ENCODE results near the gene CISD1. TPM values are rescaled to one million over a fixed set of nuclear protein-coding genes. Genes with fewer than 3 reads are reported as not detected.

CISD1 gene
- total RNA-seq, 2 experiments from 2014 or later, result 1.5 to 2.0 TPM

GRCh38 chr10:58302254-58302653 is 33.3 kb downstream of the CISD1 start:
- H3K9me3 Mint-ChIP-seq, result no peaks in the 10 kb centered on the region
- POLR2A ChIA-PET, result no interaction called here
- CTCF ChIA-PET, result interaction anchor here (1.0 to 3.6 kb wide), 3 partner anchors 11 to 83 kb away, joined by 3 to 32 read pairs (median 7); partner anchors contain the start of gene TFAM

GRCh38 chr10:58304099-58304633 is 35.2 kb downstream of the CISD1 start:
- POLR2A ChIA-PET, result interaction anchor here (1.6 kb wide), 1 partner anchor 82 kb away, joined by 4 read pairs; no protein-coding TSS in a partner anchor

More at GRCh38 chr10:58302254-58302653, 33.3 kb downstream of the CISD1 start:
- H3K4me1 ChIP-seq (ENCODE audit: insufficient read depth, low read length), result no peaks in the 10 kb centered on the region
- H3K36me3 Mint-ChIP-seq (ENCODE audit: low read depth), result no peaks in the 10 kb centered on the region
- H3K9me3 ChIP-seq (ENCODE audit: control insufficient read depth in 1 of 2, insufficient read depth in 1 of 2, low read length in 2 of 2), result no peaks in the 10 kb centered on the region
- no peak overlapping the region for H3K4me3 Mint-ChIP-seq
- H3K27ac Mint-ChIP-seq, result no peak overlapping the region
- H3K27me3 Mint-ChIP-seq, result peaks cover 23% of the 10 kb centered on the region
- TF ChIP-seq CTCF (IDR thresholded peaks at IDR 0.05), result no peak
- DNase-seq (no peak), ATAC-seq (ENCODE audit: poor library complexity) (no peak)
- H3K27ac ChIP-seq (ENCODE audit: low read depth in 1 of 2, low read length in 2 of 2), result no peak overlapping the region
- intact Hi-C loops (cut with DNase I, micrococcal nuclease), result loop anchor here in 1 of 2 experiments (10.0 kb wide), 1 partner anchor 213 kb away; the partner anchor contains the start of gene BICC1
- no peak overlapping the region for H3K4me3 ChIP-seq (ENCODE audit: low read length)
- H3K4me1 Mint-ChIP-seq (ENCODE audit: low read depth), result peaks cover 3% of the 10 kb centered on the region
- H3K36me3 ChIP-seq (ENCODE audit: insufficient read depth, low read length), result no peaks in the 10 kb centered on the region
- peaks cover 3 to 9% of the 10 kb centered on the region in 2 experiments for H3K27me3 ChIP-seq (ENCODE audit: control insufficient read depth in 1 of 2, insufficient read depth in 2 of 2, low read length in 2 of 2)

GRCh38 chr10:58305821-58306220 is 36.9 kb downstream of the CISD1 start:
- DNase-seq, result no peak
- Mint-ChIP-seq H3K9me3 (no peaks in the 10 kb centered on the region), H3K4me1 (ENCODE audit: low read depth) (no peaks in the 10 kb centered on the region), H3K27ac (no peak overlapping the region), H3K4me3 (no peak overlapping the region), H3K27me3 (peaks cover 38% of the 10 kb centered on the region), H3K36me3 (ENCODE audit: low read depth) (no peaks in the 10 kb centered on the region)
- ATAC-seq (ENCODE audit: poor library complexity), result no peak
- no peak for TF ChIP-seq CTCF (IDR thresholded peaks at IDR 0.05)
- Histone ChIP-seq H3K27ac (ENCODE audit: low read depth in 1 of 2, low read length in 2 of 2) (no peak overlapping the region), H3K9me3 (ENCODE audit: control insufficient read depth in 1 of 2, insufficient read depth in 1 of 2, low read length in 2 of 2) (no peaks in the 10 kb centered on the region), H3K36me3 (ENCODE audit: insufficient read depth, low read length) (no peaks in the 10 kb centered on the region), H3K4me1 (ENCODE audit: insufficient read depth, low read length) (no peaks in the 10 kb centered on the region), H3K4me3 (ENCODE audit: low read length) (no peak overlapping the region), H3K27me3 (ENCODE audit: control insufficient read depth in 1 of 2, insufficient read depth in 2 of 2, low read length in 2 of 2) (peaks cover 3 to 14% of the 10 kb centered on the region in 2 experiments)
- CTCF ChIA-PET, result interaction anchor here (1.4 kb wide), 1 partner anchor 89 kb away, joined by 3 read pairs; no protein-coding TSS in a partner anchor
- POLR2A ChIA-PET, result interaction anchor here (1.1 to 1.6 kb wide), 2 partner anchors 36 to 80 kb away, joined by 3 to 4 read pairs; partner anchors contain the start of gene CISD1
- intact Hi-C loops (cut with DNase I, micrococcal nuclease), result loop anchor here in 1 of 2 experiments (10.0 kb wide), 1 partner anchor 209 kb away; the partner anchor contains the start of gene BICC1

More at GRCh38 chr10:58304099-58304633, 35.2 kb downstream of the CISD1 start:
- Histone ChIP-seq H3K27ac (ENCODE audit: low read depth in 1 of 2, low read length in 2 of 2) (no peak overlapping the region), H3K27me3 (ENCODE audit: control insufficient read depth in 1 of 2, insufficient read depth in 2 of 2, low read length in 2 of 2) (peaks cover 3 to 14% of the 10 kb centered on the region in 2 experiments), H3K4me1 (ENCODE audit: insufficient read depth, low read length) (no peaks in the 10 kb centered on the region), H3K36me3 (ENCODE audit: insufficient read depth, low read length) (no peaks in the 10 kb centered on the region), H3K4me3 (ENCODE audit: low read length) (no peak overlapping the region), H3K9me3 (ENCODE audit: control insufficient read depth in 1 of 2, insufficient read depth in 1 of 2, low read length in 2 of 2) (no peaks in the 10 kb centered on the region)
- Mint-ChIP-seq H3K4me1 (ENCODE audit: low read depth) (peaks cover 3% of the 10 kb centered on the region), H3K4me3 (no peak overlapping the region), H3K36me3 (ENCODE audit: low read depth) (no peaks in the 10 kb centered on the region), H3K27me3 (peaks cover 36% of the 10 kb centered on the region), H3K9me3 (no peaks in the 10 kb centered on the region), H3K27ac (no peak overlapping the region)
- DNase-seq, result no peak
- no peak for TF ChIP-seq CTCF (IDR thresholded peaks at IDR 0.05)
- ATAC-seq (ENCODE audit: poor library complexity), result no peak
- intact Hi-C loops (cut with DNase I, micrococcal nuclease), result loop anchor here in 1 of 2 experiments (10.0 kb wide), 1 partner anchor 211 kb away; the partner anchor contains the start of gene BICC1
- CTCF ChIA-PET, result interaction anchor here (1.2 kb wide), 1 partner anchor 11 kb away, joined by 3 read pairs; no protein-coding TSS in a partner anchor
